ENCODE results near the gene ZNF831. TPM values are rescaled to one million over a fixed set of nuclear protein-coding genes. Genes with fewer than 3 reads are reported as not detected.

ZNF831 gene
- total RNA-seq, 3 donors from 2014 or later (not counting 1 experiment from before 2014, with no cell fraction given) = 24.8 to 42.0 (median 40.2) TPM

DNA sequence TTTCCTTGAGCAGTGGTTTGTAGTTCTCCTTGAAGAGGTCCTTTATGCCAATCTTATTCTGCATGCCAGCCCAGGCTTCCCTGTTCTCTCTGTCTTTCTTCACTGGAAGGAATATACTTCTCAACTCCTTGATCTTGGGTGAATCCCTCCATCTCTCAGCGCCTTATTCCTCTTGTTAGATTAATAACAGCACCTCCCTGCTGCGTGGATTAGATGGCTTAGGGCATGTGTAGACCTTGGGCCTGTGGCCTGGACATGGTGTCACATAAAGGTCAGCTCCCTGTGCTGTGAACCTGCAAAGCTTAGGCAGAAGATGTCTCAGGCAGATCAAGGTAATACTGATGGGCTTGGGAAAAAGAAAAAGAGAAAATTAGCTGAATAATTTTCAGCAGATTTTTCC lies 18.3 kb downstream of the ZNF831 start:
- Histone ChIP-seq H3K4me1 (ENCODE audit: control insufficient read depth, insufficient read depth, low read length) (peaks cover 83% of the 10 kb centered on the region), H3K36me3 (ENCODE audit: control insufficient read depth, insufficient read depth, low read length) (peaks cover 9% of the 10 kb centered on the region), H3K9me3 (ENCODE audit: control insufficient read depth, insufficient read depth, low read length) (no peaks in the 10 kb centered on the region), H3K27me3 (ENCODE audit: control insufficient read depth, insufficient read depth, low read length) (no peaks in the 10 kb centered on the region), H3K27ac (ENCODE audit: low read length) (peak overlapping the region; percentile 82), H3K4me3 (ENCODE audit: low read length) (no peak overlapping the region)
- Mint-ChIP-seq H3K36me3 (no peaks in the 10 kb centered on the region), H3K4me3 (peak overlapping the region; percentile 84), H3K4me1 (peaks cover 94 to 99% of the 10 kb centered on the region in 2 donors), H3K27ac (peak overlapping the region; percentile 96 to 98), H3K9me3 (no peaks in the 10 kb centered on the region), H3K27me3 (ENCODE audit: low read depth in 2 of 2) (no peaks in the 10 kb centered on the region)
- DNase-seq (no peak), ATAC-seq (no peak)
- intact Hi-C loops (cut with micrococcal nuclease) = loop anchor here (5.0 kb wide), 1 partner anchor 40 kb away; no protein-coding TSS in a partner anchor
- 77% methylated on average over 2 of the region's 2 CpGs for WGBS (ENCODE audit: insufficient coverage)
- TF ChIP-seq, protein P1, sequence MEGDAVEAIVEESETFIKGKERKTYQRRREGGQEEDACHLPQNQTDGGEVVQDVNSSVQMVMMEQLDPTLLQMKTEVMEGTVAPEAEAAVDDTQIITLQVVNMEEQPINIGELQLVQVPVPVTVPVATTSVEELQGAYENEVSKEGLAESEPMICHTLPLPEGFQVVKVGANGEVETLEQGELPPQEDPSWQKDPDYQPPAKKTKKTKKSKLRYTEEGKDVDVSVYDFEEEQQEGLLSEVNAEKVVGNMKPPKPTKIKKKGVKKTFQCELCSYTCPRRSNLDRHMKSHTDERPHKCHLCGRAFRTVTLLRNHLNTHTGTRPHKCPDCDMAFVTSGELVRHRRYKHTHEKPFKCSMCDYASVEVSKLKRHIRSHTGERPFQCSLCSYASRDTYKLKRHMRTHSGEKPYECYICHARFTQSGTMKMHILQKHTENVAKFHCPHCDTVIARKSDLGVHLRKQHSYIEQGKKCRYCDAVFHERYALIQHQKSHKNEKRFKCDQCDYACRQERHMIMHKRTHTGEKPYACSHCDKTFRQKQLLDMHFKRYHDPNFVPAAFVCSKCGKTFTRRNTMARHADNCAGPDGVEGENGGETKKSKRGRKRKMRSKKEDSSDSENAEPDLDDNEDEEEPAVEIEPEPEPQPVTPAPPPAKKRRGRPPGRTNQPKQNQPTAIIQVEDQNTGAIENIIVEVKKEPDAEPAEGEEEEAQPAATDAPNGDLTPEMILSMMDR (IDR thresholded peaks at IDR 0.05) = no peak

DNA sequence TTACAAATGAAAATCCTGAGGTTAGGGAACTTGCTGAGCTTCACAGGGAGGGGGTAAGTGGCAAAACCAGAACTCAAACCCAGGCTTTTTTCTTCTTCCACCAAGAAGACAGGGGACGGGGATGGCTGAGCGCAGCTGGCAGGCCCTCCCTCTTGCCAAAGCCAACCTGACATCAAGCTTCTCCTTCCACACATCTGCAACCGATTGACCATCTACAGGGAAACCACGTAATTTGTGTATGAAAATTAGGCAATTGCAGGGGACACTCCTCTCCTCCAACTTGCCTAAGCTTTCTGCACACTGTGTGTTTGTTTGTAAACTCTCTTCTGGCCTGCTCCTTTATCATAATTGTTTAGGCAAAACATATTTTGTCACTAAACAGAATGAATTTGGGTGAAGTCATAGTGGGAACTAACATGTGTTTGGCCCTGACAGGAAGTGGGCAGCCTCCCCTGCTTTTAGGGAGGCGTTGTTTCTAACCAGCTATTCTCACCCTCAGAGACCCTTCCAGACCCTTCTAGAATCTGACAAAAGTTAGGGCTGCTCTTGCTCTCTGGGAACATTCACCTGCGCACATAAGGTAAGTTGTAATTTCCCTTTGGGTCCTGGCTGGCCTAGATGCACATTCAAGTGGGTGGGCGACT lies 18.9 kb downstream of the ZNF831 start:
- 14% methylated on average over 7 of the region's 7 CpGs for WGBS (ENCODE audit: insufficient coverage)
- H3K4me3 Mint-ChIP-seq = peak overlapping the region; percentile 84
- Histone ChIP-seq H3K9me3 (ENCODE audit: control insufficient read depth, insufficient read depth, low read length) (no peaks in the 10 kb centered on the region), H3K27ac (ENCODE audit: low read length) (peak overlapping the region; percentile 82), H3K4me1 (ENCODE audit: control insufficient read depth, insufficient read depth, low read length) (peaks cover 81% of the 10 kb centered on the region), H3K27me3 (ENCODE audit: control insufficient read depth, insufficient read depth, low read length) (no peaks in the 10 kb centered on the region), H3K36me3 (ENCODE audit: control insufficient read depth, insufficient read depth, low read length) (peaks cover 8% of the 10 kb centered on the region), H3K4me3 (ENCODE audit: low read length) (peak overlapping the region; percentile 14)
- peaks cover 94 to 99% of the 10 kb centered on the region in 2 donors for H3K4me1 Mint-ChIP-seq
- TF ChIP-seq, protein P1 (IDR thresholded peaks at IDR 0.05) = no peak
- ATAC-seq = peak in 2 of 3 donors; percentile 9 to 28
- no peaks in the 10 kb centered on the region for H3K9me3 Mint-ChIP-seq
- DNase-seq = no peak
- H3K27me3 Mint-ChIP-seq (ENCODE audit: low read depth in 2 of 2) = no peaks in the 10 kb centered on the region
- no peaks in the 10 kb centered on the region for H3K36me3 Mint-ChIP-seq
- intact Hi-C loops (cut with micrococcal nuclease) = loop anchor here (5.0 kb wide), 1 partner anchor 40 kb away; no protein-coding TSS in a partner anchor
- H3K27ac Mint-ChIP-seq = peak overlapping the region; percentile 96 to 98

DNA sequence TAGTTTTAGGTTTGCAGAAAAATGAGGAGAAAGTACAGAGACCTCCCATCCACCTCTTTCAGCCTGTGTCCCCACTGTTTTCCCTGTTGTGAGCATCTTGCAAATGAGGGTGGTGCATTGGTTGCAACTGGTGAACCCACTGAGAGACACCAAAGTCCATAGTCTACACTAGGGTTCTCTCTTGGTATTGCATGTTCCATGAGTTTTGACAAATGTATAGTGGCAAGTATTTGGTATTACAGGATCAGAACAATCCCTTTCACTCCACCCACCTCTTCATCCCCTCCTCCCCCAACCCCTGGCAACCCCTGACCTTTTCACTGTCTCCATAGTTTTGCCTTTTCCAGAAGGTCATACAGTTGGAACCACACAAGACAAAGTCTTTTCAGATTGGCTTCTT lies 20.1 kb downstream of the ZNF831 start:
- DNase-seq = no peak
- Mint-ChIP-seq H3K4me1 (peaks cover 88 to 92% of the 10 kb centered on the region in 2 donors), H3K9me3 (no peaks in the 10 kb centered on the region), H3K4me3 (peak overlapping the region; percentile 84), H3K27ac (peak overlapping the region; percentile 96 to 98), H3K27me3 (ENCODE audit: low read depth in 2 of 2) (no peaks in the 10 kb centered on the region), H3K36me3 (no peaks in the 10 kb centered on the region)
- intact Hi-C loops (cut with micrococcal nuclease) = loop anchor here (5.0 kb wide), 1 partner anchor 41 kb away; no protein-coding TSS in a partner anchor
- H3K9me3 ChIP-seq (ENCODE audit: control insufficient read depth, insufficient read depth, low read length) = no peaks in the 10 kb centered on the region
- TF ChIP-seq, protein P1 (IDR thresholded peaks at IDR 0.05) = no peak
- peaks cover 69% of the 10 kb centered on the region for H3K4me1 ChIP-seq (ENCODE audit: control insufficient read depth, insufficient read depth, low read length)
- H3K27me3 ChIP-seq (ENCODE audit: control insufficient read depth, insufficient read depth, low read length) = no peaks in the 10 kb centered on the region
- peaks cover 8% of the 10 kb centered on the region for H3K36me3 ChIP-seq (ENCODE audit: control insufficient read depth, insufficient read depth, low read length)
- peak; percentile 36 to 45 (median 43) for ATAC-seq
- peak overlapping the region; percentile 39 for H3K27ac ChIP-seq (ENCODE audit: low read length)
- H3K4me3 ChIP-seq (ENCODE audit: low read length) = no peak overlapping the region

Measured in natural killer cell (primary cell).